CD4-positive, alpha-beta T cell treated with Interleukin-4 for 4 hours (primary cell): ENCODE data around the gene GNAO1.
A peak's percentile ranks its signal among the peaks of the same experiment; 100 is the strongest.

Source experiments
- DNase-seq: peaks from one replicate; pipeline ENCODE4 v3.0.0-alpha.2; 2020

The GNAO1 gene

DNA sequence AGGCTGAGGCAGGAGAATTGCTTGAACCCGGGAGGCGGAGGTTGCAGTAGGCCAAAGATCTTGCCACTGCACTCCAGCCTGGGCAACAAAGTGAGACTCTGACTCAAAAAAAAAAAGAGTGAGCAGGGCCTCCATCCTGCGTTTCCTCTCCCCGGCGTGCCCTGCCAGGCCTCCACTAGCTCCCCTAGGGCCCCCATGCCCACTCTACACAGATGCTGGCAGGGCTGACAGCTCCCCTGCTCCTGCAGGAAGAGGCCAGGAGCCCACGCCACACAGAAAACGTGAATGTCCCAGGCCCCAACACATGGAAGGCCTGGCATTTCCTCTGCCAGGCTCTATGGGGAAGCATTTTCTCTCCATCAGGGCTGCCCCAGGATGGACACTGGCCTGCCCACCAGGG lies 124.7 kb downstream of the GNAO1 start:
- no peak for DNase-seq

DNA sequence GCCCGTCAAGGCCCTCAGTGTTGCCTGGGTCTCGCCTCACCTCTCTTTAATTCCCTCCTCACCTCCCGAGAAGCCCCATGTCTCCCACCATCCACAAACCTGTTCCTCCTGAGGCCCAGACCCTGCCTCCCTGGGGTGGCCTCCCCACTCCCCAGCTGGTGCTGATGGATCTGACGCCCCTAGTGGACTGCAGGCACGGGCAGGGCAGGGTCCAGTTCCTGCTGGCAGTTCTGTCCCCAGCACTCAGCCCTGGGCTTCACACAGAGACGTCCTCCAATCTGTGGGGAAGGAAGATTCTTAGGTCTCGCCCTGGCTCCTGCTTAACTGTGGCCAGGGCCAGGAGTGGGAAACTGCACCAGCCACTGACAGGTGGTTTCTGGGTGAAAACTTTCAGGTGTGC lies 125.3 kb downstream of the GNAO1 start:
- no peak for DNase-seq

DNA sequence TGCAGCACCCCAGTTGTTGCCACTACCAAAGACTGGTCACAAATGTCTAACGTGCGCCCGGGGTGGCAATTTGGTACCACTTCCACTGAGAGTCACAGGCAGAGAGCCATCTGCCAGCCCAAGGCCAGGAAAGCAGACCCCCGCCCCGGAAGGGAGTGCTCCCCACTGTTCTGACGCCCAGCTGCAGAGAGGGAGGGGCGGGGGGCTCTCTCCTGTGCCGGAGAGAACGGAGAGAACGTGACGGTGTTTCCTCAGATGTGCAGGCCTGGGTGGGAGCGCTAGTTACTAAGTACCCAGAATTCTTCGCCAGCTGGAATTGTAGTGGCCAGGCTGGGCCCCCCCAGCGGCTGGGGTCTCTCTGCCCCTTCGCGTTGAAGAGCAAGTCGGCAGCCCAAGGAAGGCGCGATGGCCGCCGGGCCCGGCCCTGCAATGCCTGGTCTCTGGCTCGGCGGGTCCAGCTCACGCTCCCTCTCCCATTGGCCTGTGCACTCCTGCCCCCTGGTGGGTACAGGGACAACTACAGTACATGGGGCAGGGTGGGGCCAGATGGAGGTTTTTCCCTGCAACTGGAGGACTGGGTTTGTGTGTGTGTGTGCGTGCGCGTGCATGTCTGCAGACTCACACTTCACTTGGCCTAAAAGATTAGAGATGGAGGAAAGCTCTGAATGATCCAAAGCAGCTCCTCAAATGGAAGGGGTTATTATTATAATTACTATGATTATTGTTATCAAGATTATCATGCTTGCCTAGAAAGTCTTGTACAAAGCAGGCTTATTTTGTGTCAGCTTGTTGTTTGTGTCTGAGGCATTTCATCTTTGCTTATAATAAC lies 126.9 kb downstream of the GNAO1 start:
- DNase-seq = peak; percentile 77

DNA sequence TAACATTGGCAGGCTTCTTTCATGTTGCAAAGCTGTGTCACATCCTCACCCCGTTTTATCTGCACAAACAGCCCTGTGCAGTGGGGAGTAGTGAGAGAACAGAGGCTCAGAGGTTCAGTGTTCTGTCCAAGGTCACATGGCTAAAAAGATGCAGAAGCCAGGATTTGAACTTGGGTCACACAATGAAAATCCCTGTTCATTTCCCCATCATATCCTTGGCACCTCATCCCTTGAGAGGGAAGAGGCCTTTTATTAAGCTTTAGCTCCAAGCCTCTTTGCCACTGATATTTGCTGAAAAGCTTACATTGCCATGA lies 127.5 kb downstream of the GNAO1 start:
- DNase-seq = no peak

DNA sequence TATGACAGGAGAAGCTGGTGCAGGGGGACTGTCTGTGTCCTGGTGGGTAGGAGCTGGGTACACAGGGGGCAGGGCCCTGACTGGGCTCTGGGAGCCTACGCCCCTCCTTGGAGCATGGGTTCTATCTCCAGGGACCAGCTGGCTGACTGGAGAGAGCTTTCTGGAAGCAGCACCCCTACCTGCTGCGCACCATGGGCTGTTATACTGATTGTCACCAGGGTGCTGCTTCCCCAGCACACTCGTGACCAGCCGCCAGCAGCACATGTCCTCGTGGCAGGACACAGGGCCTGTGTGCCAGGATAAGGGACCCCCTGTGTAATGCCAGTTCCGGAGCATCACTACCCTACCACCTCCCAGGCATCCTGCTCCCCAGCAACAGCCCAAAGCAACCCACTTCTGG lies 128.1 kb downstream of the GNAO1 start:
- DNase-seq = no peak

DNA sequence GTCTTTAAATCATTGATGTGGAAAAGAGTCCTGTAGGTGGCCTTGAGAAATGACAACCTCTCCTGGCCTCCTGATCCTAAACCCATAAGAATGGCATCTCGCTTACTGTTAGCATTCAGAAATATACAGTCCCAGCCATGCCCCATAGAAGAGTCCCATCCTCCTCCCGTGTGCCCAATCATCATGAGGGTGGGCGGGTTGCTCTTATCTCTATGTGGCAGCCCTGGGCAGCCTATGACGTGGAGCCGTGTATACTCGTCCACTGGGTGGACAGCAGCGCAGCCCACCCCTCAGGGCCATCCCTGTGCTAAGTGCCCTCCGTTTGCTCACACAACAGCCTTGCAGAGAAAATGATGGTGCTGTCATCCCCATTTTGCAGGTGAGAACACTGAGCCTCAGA lies 128.8 kb downstream of the GNAO1 start:
- no peak for DNase-seq

DNA sequence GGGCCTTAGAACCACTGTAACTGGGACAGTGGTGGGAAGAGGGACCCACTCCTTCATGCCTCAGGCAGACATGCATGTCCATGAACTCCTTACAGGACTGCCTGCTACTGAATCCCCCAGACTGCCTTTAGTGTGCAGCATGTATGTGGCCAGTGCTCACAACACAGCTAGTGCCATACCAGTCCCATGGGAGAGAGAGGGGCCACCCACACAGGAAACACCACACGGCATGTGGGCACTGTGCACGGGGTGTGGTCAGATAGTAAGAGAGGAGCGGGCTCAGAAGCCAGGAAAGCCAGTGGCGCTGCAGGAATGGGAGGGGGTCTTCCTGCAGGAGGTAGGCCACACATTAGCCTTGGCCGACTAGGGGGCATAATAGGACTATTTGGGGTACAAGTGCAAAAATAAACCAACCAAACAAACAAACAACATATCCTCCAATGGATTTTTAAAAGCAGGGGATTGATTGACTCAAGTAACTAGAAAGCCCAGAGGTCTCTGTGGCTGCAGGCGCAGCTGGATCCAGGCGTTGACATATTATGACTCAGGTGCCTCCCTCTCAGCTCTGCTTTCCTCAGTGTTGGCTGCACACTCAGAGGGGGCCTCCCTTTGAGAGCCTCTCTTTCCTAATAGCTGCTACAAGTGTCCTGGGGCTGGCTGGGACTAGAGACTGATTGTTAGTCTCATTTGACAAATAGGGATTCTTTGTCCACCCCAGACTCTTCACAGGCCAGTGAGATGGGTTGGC lies 129.7 kb downstream of the GNAO1 start:
- DNase-seq = no peak

DNA sequence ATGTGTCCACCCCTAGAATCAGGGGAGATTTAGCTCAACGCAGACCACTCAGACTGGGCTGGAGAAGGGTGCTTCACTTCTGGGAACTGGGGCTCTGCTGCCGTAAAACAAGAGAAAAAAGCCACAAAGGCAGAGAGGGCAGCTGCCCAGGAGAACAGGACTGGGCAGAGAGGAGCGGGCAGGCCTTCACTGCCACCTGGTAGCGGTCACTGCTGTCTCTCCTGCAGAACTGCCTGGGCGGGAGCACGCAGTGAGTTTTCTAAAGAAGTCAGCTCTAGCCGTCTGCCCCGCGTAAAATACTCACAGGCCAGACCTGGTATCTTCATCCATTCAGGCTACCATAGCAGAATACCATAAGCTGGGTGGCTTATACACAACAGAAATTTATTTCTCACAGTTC lies 130.3 kb downstream of the GNAO1 start:
- no peak for DNase-seq

DNA sequence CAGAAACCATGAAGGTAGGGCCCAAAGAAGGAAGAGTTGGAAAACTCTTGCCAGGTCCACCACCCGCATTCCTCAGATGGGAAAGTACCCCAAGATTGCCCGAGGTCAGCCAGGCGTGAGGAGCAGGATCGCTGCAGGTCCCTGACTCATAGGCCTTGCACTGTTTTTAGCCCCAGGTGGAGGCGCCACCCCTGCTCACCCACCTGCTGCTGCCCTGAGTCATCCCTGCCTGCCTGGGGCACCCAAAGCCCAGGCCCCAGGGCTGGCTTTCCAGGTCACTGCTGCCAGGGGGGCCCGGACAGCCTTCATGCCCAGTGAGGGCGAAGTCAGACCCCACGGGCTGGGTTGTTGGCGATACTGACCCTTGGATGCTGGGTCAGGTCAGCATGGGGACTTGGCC lies 133.1 kb downstream of the GNAO1 start:
- DNase-seq = no peak

DNA sequence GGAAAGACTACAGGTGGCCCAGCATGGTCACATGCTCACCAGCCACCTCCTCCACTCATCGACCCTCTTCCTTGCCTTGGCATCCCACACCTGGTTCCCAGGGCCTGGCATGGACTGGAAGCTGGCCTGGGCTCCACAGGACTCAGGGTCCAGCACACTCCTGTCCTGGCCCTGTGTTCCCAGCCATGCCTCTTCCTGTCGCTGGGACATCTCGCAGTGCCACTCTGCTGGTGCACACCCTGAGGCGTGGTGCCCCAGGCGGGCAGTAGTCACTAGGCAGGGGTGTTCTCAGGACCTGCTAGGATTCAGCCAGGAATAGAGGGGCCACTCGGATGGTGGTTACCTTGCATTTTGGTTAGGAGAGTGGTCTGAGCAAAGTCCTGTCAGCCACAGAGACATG lies 134.7 kb downstream of the GNAO1 start:
- no peak for DNase-seq

DNA sequence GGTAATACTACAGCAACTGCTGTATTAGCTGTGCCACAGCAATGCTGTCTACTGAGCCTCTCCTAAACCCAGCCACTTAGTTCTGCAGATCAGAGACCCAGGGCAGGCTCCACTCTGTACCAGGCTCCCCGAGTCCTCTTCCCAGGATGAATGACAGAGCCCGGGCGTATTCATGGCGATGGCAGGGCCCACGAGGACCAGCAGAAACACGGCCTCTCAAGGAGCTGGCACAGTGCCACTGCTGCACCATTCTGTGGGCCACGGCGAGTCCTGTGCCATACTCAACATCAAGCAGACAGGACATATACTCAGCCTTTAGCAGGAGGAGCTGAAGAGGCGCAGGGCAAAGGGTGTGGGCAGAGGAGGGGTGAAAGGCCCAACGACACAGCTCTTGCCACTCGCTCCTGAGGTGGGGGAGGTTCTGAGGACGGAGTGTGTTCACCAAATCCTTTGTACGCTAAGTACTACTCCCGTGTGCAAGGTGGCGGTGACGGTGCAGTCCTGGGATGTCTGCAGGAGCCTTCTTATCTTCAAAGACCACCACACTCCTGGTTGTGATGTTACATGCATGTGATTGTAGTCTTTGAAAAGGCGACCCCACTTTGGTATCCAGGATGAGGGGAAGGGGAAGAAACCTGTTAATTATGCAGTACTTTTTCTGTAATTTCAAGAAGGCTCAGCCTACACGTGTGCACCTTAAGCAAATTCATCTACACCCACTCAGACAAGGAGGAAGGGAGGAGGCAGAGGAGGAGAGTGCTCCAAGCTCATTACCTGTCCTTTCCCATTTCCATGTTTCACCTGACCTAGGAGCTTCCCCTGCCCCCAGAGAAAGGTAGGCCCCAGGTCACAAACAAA lies 136.0 kb downstream of the GNAO1 start:
- no peak for DNase-seq

DNA sequence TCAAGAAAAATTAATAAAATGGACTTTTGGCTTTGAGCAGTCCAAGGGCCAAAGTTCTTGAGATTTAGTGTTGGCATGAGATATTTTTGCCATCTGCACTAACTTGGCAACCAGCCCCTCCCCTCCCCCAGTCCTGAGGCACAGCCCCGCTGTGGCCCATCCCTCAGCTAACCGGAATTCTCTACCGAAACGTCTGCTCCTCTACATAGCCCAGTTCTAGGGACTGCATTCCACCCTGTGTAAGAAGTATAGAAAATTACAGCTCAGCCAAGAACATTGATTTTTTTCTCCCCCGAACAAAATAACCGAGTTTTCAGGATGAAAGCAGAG lies 136.6 kb downstream of the GNAO1 start:
- no peak for DNase-seq

DNA sequence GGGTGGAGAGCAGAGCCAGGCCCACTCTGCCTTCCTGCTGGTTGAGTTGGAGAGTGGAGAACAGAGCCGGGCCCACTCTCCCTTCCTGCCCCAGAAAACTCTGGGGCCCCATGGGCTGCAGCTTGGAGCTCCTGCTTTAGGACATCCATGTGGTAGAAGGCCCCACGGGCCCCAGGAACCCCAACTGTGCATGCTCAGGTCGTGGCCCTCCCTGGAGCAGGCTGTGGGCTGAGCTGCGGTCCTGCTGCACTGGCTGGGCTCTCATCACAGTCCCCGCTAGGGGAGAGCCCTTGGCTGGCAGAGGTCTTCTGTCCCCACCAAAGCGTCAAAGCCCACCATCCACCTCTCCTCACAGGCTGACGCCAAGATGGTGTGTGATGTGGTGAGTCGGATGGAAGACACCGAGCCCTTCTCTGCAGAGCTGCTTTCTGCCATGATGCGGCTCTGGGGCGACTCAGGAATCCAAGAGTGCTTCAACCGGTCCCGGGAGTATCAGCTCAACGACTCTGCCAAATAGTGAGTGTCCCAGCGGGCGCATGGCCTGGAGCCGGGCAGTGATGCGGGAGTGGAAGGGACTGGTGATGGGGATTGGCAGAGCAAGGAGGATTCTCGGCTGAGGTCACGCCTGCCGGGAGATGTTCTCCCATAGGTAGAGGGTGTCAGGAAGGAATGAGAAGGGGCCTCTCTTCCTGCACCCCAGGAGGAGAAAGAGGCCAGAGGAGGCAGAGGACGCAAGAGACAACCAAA lies 137.2 kb downstream of the GNAO1 start:
- DNase-seq = no peak

DNA sequence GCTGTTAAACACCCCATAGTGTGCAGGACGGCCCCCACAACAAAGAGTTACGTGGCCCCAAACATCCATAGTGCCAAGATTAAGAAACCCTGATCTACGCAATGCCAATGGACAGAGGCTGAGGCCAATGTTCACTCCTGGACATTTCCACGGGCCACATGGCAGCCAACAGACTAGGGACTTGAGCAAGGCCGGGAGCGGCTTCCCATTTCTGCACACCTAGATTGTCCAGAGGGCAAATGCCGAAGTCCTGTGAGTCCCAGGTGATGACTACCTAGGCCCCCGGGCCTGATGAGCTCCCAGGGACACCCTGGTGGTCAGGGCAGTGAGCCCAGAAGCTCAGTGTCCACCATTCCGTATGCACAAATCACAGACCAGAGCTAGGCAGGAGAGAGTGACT lies 138.6 kb downstream of the GNAO1 start:
- no peak for DNase-seq

DNA sequence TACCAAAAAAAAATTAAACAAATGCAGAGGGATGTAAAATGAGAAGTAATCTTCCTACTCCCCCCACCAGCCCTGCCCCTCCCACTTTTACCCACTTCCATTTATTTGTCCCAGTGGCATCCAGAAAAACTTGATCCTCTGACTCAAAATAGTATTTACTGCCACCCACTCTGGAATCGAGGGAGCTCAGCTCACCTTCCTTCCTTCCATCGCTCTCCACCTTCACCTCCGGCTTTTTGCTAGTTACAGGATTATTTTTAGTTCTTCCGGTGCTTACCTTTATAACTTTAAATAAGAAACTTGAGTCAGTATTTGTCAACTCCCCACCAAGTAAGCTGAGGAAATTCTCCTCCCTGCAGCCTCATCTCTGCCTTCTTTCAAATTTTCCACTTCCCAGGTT lies 139.2 kb downstream of the GNAO1 start:
- no peak for DNase-seq

DNA sequence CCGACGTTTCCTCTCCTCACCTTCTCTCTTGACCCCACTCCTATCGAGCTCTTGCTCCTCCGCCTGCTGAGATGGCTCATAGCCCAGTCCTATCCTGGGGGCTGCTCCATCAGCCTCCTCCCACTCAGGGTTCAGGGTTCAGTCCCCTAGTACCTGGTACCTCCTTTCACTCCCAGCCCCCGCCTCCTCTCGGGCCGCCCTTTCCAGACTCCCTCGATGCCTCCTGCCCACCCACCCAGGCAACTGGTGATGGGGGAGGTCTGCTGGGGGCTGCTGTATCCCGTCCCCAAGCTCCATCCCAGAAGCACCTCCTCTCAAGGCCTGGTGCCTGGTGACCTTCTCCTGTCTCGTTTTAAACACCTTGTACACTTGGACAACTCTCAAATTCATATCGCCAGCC lies 140.1 kb downstream of the GNAO1 start:
- DNase-seq = no peak

DNA sequence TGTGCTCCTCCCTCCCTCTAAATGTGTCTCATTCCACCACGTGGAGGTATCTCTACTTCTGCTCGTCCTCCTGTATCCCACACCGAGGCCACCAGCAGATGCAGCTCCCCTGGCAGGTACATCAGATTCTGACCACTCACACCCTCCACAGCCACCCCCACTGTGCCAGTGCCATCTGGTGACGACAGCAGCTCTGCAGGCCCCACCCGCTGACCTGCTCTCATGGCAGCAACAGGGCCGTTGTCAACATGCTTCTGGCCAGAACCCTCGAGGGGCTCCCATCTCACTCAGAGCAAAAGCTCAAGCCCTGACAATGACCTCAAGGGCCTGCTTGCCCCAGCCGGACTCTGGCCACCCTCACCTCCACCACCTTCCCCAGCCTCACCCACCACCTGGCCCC lies 140.6 kb downstream of the GNAO1 start:
- no peak for DNase-seq

DNA sequence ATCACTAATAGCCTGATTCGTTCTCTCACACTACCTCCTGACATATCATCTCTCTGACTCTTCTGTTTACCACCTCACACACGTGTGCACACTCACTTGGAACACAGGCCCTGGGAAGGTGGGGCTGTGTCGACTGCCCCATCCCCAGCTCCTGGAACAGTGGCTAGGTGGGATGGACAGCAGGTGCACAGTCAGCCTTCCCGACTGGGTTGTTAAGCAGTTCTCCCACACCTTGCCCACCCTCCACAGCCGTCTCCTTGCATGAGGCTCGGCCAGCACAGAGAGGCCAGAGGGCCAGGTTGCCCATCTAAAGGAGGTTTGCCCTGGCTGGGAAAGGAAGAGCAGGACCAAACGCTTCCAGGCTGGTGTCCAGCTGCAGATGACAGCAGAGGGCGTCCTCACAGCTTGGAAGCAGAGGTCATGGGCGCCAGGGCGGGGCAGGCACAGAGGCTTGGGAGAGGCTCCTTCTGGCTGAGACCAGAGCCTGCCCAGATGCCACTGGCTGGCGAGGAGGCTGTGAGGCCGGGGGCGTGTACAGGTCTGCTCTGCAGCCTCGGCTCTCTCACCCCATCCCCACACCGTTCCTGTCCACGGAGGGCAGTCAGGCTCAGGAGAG lies 141.3 kb downstream of the GNAO1 start:
- no peak for DNase-seq

DNA sequence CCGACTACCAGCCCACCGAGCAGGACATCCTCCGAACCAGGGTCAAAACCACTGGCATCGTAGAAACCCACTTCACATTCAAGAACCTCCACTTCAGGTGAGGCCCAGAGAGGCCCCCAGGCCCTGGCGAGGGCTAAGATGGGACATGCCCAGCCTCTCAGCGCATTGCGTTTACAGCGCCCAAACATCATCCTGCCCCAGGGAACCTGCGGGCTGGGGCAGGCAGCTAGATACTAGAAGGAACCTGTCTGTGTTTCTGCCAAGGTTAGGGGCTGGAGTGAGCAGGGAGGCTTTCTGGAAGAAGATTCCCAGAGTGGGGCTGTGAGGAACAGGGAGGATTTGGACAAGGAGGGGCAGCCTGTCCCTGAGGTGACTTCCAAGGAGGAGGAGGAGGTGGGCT lies 143.5 kb downstream of the GNAO1 start:
- no peak for DNase-seq

DNA sequence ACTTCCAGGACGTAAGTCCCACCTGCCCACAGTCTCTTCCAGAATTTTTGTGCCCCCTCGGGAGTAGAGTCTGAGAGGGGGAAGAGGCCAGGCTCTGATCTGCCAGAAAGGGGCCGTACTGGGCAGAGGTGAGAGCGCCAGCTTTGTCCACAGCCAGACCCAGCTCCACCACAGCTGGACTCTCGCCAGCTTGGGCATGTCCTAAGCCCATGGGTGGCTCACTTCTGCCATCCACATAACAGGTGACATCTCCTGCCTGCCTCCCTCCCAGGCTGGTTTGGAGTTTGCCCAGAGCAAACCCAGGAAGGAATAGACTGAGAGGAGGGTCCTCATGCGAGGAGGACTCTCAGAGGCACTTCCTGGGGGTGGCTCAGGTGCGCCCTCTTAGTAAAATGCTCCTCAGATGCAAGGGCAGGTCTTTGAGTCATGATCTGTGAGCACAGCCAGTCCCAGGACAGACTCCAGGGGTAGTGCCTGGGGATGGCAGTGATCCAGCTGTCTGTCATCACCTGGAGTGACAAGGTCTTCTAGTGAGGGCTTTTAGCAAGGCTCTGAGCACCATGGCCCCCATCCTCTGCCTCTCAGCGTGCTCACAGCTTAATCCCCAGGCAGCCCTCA lies 144.9 kb downstream of the GNAO1 start:
- no peak for DNase-seq

DNA sequence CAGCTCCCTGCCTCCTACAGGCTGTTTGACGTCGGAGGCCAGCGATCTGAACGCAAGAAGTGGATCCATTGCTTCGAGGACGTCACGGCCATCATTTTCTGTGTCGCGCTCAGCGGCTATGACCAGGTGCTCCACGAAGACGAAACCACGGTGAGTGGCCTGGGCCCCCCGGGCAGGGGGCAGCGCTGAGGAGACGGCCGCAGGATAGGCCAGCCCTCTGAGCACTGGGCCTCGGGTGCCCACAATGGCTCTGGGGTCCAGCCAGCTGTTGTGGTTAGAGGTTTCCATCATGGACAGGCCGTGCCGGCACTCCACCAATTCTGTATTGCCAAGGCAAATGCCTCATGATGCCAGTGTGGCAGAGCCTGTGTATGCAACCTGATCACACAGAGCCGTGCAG lies 145.4 kb downstream of the GNAO1 start:
- DNase-seq = no peak

DNA sequence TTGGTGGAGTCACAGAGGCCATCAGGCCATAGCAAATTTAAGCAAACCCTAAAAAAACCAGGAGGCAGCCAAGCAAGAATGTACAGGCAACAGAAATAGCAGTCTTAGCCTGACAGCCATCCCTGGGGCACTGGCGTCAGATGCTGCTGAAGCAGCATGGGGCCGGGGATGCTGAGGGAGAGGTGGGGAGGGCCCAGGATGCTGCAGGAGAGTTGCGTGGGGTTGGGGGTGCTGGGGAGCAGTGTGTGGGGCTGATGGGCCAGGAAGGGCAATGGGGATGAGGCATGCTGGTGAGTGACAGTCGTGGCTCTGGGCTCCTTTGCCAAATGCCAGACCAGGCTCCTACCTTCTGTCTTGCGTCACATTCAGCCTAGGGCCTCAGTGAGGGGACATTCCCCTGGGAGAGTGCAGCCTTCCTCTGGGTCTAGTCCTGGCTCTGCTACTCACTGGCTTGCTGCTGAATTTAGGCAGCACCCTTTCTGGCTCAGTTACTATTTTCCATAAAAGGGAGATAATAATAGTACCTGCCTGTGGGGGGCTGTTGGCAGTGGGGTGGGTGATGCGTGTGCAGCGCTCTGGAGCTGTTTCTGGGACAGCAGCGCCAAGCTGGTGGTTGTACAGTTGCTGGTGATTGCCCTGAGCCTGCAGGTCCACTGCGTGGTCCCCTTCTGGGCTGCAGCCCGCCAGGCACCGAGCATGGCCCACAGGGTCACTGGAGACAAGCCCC lies 146.0 kb downstream of the GNAO1 start:
- no peak for DNase-seq
